ENCODE results near the gene SLFN12L.

GRCh38 chr17:35536664-35537171 lies 760 bp downstream of the SLFN12L start:
- TF ChIP-seq CTCF (IDR thresholded peaks at IDR 0.05) (no peak), POLR2A (IDR thresholded peaks at IDR 0.05) (no peak)

All from ovary (tissue), 3 donors.